8988T (cell line): ENCODE results near the gene FRMD3.

Source experiments
- DNase-seq: peaks from one replicate; pipeline ENCODE4 v3.0.0; 2011

The FRMD3 gene

DNA sequence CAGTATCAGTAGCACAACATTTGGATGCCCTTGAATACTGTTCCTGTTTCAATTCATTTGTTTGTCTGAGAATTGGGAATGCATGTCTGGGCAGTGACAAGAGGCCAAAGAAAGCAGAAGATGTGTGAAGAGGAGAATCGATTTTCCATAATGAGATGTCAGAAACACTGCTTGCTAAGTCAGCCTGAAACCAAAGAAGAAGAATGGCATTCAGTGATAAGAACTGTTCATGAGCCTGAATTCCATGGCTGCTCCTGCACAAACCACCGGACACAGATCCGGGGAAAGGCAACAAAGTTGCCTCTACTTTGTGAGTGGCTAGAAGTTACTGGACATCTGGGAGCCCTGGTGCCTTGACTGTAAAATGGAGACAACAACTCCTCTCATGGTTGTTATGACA is 268.1 kb downstream of the FRMD3 start:
- DNase-seq: no peak

DNA sequence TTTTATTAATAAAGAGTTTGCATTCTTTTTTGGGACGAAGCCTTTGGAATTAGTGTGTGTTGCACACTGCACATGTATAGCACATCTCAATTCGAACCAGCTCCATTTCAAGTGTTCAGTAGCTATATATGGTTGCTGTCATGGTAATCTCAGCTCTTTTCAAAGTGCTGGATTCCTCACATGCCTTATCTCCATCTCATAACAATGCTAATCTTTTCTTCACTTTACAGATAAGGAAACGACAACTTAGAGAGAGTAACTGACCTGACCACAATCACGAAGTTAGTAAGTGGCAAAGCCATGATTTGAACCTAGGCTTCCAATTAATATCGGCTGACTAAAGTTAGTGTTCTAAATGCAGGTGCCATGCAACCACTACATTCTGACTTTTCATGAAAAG is 270.5 kb downstream of the FRMD3 start:
- DNase-seq: no peak

DNA sequence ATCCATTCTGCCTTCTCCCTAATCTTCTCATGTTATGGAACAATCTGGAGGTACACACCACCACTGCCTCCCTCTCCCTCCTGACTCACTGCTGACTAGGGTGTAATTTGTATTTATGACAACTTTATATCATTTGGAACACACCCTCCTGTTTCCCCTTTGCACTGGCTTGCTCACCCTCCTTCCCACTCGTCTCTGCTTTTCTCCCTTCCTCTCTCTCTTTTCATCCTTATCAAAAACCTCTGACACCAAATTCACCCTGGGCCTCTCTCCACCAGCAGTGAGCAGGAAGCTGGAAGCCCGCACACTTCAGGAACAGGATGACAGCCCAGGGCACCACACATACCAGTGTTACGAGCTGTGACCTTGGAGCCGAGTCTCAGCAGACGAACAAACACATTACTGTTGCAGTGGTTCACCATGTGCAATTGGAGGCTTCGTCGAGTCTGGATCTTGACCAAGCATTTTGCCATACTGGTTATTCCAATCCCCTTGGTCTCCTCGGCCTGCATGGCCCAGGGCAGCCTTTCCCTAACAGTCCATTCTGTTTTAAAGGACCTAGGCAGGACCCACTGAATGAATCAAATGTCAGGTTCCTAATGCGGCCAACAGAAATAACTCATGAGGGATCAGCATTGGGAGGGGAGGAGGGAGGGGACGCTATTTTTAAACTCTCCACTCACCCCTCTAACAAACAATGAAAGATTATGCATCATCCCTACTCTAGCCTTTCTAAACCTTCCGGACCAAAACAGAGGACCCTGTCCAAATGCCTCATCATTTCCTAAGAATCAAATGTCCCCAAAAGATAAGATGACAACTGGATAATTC is 271.3 kb downstream of the FRMD3 start:
- no peak for DNase-seq

DNA sequence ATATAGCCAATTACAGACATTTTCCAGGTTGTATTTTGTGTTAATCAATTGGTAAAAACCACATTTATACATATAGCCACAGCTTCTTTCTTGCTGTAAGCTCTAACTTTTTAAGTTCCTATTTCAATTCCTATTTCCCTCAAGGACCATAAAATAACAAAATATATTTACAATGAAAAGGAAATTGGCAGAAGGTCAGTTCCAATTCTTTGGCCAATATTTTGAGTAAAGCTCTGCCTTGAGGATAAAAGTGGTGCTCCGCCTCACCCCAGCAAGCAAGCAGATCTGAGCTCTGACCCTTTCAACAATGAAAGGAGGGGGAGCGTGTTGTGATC is 271.9 kb downstream of the FRMD3 start:
- DNase-seq: no peak

GRCh38 chr9:83264315-83264714 is 273.9 kb downstream of the FRMD3 start:
- no peak for DNase-seq

- DNase-seq: no peak
These were observed 278.6 kb downstream of the FRMD3 start for GRCh38 chr9:83259558-83259957.

- DNase-seq: no peak
These were observed 280.0 kb downstream of the FRMD3 start for GRCh38 chr9:83257937-83258891.

DNA sequence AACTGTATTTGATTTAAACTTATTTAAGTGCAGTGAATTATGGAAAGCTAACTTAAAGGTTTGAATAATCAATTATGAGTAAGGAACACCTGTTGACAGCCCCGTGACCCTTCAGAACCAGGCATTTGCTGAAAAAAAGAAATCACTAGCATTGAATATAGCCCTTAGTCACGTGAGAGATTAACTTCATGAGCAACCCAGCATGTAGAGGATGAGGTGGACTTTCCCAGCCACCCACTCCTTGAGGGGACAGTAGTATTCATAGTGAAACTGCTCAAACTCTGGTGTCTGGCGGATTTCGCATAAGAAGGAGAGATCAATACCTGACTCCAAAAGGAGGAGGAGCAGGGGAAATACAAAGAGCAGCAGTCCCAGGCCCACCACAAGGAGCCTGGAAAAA is 290.5 kb downstream of the FRMD3 start:
- no peak for DNase-seq

DNA sequence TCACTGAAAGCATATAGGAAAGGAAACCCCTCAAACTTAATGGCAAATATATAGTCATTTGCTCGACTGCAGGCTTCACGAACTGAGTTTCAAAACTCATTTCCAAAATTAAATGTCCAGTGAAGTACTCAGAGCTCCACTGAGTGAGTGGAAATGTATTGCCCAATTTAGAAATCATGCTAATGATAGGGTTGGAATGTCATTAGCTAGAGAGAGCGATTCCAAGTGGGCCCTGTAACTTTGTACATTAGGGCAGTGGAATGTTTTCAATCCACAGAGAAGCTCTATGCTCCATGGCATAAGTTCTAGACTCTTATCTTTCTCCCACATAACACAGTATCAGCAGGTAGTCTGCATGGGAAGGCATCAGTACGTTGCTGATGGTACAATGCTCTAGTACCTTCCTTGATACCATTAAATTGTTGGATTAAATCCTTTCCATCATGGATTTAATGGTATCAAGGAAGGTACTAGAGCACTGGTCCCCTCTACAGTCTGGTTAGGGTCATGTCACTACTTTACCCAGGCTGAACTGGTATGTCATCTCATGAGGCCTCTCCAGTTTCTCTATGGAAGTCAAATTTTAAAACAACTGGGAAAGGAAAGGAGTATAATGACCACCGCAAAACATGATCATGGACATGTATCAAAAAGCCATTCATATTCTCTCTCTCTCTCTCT is 292.1 kb downstream of the FRMD3 start:
- DNase-seq: no peak

GRCh38 chr9:83242066-83242465 is 296.1 kb downstream of the FRMD3 start:
- DNase-seq: no peak

- no peak for DNase-seq
These were observed 297.5 kb downstream of the FRMD3 start for GRCh38 chr9:83240671-83241070.

DNA sequence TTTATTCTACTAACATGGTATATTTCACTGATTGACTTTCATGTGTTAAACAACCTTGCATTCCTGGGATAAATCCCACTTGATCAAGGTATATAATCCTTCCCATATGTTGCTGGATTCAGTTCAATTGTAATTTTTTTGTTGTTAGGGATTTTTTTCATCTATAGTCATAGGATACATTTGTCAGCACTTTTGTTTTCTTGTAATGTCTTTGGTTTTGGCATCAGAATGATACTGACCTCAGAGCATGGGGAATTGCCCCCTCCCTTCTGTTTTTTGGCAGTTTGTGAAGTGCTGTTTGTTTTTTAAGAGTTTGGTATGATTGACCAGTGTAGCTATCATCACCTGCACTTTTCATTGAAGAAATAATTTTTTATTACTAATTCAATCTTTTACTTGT is 298.5 kb downstream of the FRMD3 start:
- DNase-seq: no peak

- no peak for DNase-seq
These were observed 299.1 kb downstream of the FRMD3 start for GRCh38 chr9:83238871-83239640.

DNA sequence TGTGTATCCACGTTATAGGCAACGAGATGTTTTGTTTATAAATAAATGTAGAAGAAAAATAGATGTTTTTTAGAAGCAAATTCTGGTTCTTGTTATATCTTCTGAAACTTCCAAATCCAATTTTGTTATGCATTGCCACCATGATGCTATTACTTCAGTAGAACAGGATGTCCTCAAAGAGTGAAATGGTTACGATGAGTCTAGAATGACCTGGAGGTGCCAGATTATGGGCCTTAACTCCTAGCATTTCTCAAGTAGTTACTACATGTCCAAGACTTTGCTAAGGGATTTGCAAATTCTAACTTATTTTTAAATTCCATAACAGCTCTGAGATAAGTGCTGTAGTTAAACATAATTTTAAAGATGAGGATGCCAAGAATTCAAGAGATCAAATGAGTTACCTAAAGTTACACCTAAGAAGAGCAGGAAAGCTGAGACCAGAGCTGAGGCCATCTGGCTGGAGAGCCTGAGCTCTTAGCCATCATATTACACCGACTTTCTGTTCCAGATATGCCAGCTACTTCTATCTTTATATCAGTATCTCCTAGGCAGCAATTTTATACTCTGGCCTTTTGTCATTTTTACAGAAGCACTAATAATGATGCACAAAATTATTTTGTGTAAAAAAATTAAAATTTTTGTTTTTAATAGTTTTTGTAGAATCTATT is 302.0 kb downstream of the FRMD3 start:
- DNase-seq: no peak

- no peak for DNase-seq
These were observed 302.7 kb downstream of the FRMD3 start for GRCh38 chr9:83235526-83235925.

GRCh38 chr9:83234541-83234940 is 303.7 kb downstream of the FRMD3 start:
- DNase-seq: no peak

DNA sequence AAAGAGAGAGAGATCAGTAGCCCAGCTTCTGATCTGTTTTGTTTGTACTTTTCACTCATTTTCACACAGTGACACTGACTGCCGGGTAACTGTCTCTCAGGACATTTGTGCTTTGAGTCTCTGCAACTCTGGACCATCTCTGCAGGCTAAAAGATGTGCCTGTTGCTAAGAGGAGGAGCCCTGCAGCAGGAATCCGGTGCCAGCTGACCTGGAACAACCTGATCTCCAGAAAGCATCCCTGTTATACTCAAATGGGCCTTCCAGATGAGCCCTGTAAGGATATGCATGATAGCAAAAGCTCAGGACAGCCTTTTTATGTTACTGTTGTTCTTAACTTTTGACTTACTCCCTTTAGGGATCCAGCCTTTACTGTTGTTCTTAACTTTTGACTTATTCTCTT is 304.6 kb downstream of the FRMD3 start:
- no peak for DNase-seq

DNA sequence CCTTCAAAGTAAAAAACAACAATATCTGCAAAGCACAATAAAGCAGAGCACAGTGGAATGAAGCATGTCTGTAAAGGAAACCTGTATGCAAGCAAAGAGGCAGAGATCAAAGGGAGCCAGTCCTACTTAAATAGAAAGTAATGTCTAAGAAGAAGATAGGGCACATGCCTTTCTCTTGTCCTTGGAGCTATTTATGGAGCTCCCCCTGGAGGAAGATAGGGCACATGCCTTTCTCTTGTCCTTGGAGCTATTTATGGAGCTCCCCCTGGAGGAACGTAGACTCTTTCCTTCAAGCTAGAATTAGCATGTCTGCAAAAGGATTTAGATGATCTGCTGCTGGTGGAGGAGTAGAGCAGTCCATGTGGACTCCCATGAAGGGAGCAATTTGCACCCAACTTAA is 307.2 kb downstream of the FRMD3 start:
- no peak for DNase-seq

GRCh38 chr9:83220730-83221129 is 317.5 kb downstream of the FRMD3 start:
- DNase-seq: no peak

DNA sequence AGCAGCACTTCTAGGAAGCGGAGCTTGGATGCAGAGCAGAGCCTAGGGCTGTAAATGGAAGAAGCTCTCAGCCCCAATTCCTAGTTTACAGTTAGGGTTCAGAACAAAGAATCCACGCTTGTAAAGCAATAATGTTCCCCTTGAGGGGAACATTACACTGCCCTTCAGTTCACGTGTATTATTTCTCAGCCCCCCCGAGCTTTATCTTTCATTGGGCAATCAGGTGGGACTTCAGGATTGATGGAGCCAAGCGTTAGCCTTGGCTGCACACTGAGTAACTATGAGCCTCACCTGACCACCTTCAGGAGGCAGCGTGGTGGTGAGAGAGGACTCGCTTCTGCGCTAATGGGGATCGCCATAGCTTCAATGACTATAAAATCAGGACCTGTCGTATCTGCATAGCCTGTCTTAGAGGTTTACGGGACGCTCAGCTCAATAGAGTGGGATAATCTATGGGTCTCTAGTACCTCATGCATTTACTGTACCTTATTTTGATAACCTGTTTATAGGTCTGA is 318.2 kb downstream of the FRMD3 start:
- no peak for DNase-seq

DNA sequence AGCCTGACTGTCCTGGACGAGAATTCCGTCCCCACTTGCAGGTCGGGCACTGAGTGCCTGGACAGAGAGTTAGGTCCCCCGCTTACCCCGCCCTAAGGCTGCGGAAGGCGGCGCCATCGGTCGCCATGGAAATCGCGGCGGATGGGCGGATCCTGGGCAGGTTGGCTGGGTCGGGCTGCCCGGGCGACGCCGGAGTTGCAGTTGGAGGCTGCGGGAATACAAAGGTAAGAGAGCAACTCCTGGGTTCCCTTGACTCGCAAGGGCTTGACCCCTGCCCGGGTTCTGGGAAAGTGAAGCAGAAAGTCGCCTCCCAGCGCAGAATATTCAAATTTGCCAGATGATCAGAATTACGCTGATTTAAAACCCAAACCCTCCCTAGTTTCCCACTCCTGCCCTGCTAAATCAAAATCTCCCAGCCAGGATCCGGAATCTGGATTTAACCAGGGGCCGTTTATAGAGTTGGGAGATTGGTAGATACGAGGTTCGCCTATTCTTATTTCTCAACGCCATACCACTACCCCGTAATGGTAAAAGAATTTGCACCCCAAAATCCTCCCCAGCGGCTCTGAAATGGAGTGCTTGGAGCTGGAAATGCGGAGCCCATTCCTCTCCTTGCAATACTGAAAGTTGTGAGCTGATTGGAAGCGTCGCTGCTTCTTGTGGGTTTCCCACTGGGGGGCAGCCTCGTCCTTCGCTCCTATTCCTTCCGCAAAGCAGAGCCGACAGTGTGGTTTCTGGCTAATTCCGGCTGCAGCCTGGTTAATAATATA is 318.9 kb downstream of the FRMD3 start:
- DNase-seq: peak; percentile 63
